Effector memory CD8-positive, alpha-beta T cell (primary cell): ENCODE data around the gene NFIX.
A peak's percentile ranks its signal among the peaks of the same experiment; 100 is the strongest.
"Not testable (repeated sequence)": the region's sequence is repeated elsewhere in the genome, so short reads cannot be mapped to it uniquely, and the experiment has no call there.

Source experiments
- ATAC-seq: fragments of 150-1000 bp; cut with Tn5 transposase; replicated peaks from 2 replicates; pipeline ENCODE4 v1.10.0; 2021; ENCODE audit warnings: mild to moderate bottlenecking, moderate library complexity
- DNase-seq, 3 experiments: peaks; one replicate each; pipeline ENCODE4 v3.0.0; 2021
- H3K27ac Mint-ChIP-seq, 2 donors: one replicate each; pipeline ENCODE4 v1.8.0; 2022; ENCODE audit warnings: mild to moderate bottlenecking in 2 of 2, mixed read lengths in 2 of 2, moderate library complexity in 2 of 2
- H3K27me3 Mint-ChIP-seq, 2 donors: one replicate each; pipeline ENCODE4 v1.8.0; 2022; ENCODE audit warnings: mixed read lengths in 2 of 2
- H3K36me3 Mint-ChIP-seq: one replicate; pipeline ENCODE4 v1.8.0; 2022; ENCODE audit warnings: mild to moderate bottlenecking, moderate library complexity, mixed read lengths; ENCODE audit not compliant: insufficient read depth
- H3K4me1 Mint-ChIP-seq, 2 donors: one replicate each; pipeline ENCODE4 v1.8.0; 2022; ENCODE audit warnings: low read depth in 2 of 2, mixed read lengths in 2 of 2
- H3K4me3 Mint-ChIP-seq, 2 donors: one replicate each; pipeline ENCODE4 v1.8.0; 2022; ENCODE audit warnings: mild to moderate bottlenecking in 2 of 2, mixed read lengths in 2 of 2, moderate library complexity in 2 of 2
- H3K9me3 Mint-ChIP-seq, 2 donors: one replicate each; pipeline ENCODE4 v1.8.0; 2022; ENCODE audit warnings: mixed read lengths in 2 of 2

The NFIX gene

DNA sequence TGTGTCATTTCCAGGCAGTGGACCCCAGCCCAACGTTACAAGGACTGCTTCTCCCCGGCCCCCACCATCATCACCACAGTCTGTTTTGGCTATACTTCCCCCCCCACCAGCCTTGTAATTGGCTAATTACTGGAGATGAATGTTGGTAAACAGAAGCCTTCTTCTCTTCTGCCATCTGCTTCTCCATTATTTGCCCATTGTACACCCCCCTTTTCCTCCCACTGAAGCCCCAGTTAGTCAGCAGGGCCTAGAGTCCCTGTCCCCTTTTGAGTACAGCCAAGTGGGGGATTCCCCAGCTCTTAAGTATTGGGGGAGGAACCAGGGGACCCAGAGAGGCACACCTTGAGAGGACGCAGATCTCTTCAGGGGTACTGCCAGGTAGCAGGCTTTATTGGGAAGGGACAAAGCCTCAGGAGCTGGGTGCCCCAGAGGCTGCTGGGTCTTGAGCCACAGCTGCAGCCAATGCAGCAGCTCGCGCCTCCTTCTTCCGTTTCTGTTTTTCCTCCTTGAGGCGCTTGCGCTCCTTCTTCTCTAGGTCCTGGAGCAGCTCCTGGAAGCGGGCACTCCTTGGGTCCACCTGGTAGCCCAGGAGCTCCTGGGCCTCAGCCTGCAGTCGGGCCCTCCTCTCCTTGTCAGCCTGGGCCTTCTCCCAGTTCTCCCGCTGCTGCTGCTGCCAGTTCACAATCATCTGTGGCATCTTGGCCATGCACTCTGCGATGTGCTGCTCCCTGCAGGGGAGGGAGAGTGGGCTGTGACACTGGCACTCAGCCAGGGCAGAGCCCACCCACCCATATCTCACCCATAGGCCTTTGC lies 41.3 kb upstream of the NFIX start:
- Mint-ChIP-seq H3K27ac (peak overlapping the region; percentile 75 to 89), H3K27me3 (no peaks in the 10 kb centered on the region), H3K4me1 (peaks cover 19 to 22% of the 10 kb centered on the region in 2 donors), H3K4me3 (peak overlapping the region in 1 of 2 donors; percentile 31), H3K36me3 (peaks cover 55% of the 10 kb centered on the region), H3K9me3 (no peaks in the 10 kb centered on the region)
- DNase-seq (no peak), ATAC-seq (no peak)

DNA sequence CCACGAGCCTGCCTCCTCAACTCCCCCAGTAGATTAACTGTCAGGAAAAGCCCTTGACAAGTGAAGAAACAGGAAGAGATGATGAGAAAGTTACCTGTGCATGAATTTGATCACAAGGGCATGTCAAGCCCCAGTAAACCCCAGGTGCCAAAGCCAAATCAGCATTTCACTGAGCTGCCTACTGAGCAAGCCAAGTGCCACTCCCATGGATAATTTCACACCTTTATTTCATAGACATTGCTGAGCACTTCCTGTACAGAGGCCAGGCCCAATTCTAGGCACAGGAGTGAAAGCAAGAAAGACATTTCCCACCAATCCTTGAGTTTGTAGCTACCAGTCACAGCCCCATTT lies 40.7 kb upstream of the NFIX start:
- DNase-seq (no peak), ATAC-seq (no peak)
- peaks cover 49% of the 10 kb centered on the region for H3K36me3 Mint-ChIP-seq
- peaks cover 19 to 22% of the 10 kb centered on the region in 2 donors for H3K4me1 Mint-ChIP-seq
- H3K4me3 Mint-ChIP-seq: peak overlapping the region in 1 of 2 donors; percentile 31
- H3K27me3 Mint-ChIP-seq: no peaks in the 10 kb centered on the region
- peak overlapping the region; percentile 75 to 89 for H3K27ac Mint-ChIP-seq
- no peaks in the 10 kb centered on the region for H3K9me3 Mint-ChIP-seq

DNA sequence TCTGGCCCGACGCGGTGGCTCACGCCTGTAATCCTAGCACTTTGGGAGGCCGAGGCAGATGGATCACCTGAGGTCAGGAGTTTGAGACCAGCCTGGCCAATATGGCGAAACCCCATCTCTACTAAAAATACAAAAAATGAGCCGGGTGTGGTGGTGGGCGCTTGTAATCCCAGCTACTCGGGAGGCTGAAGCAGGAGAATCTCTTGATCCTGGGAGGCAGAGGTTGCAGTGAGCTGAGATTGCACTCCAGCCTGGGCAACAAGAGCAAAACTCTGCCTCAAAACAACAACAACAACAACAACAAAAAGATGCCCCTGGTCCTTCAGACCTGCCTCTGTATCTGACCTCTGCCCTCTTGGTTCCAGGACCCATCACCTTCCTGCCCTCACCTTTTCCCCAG lies 39.7 kb upstream of the NFIX start:
- peak overlapping the region; percentile 80 to 84 for H3K4me3 Mint-ChIP-seq
- not testable (repeated sequence) for H3K9me3 Mint-ChIP-seq, H3K27me3 Mint-ChIP-seq, DNase-seq, ATAC-seq
- peaks cover 43% of the 10 kb centered on the region for H3K36me3 Mint-ChIP-seq
- peaks cover 19 to 21% of the 10 kb centered on the region in 2 donors for H3K4me1 Mint-ChIP-seq
- peak overlapping the region; percentile 73 to 75 for H3K27ac Mint-ChIP-seq

DNA sequence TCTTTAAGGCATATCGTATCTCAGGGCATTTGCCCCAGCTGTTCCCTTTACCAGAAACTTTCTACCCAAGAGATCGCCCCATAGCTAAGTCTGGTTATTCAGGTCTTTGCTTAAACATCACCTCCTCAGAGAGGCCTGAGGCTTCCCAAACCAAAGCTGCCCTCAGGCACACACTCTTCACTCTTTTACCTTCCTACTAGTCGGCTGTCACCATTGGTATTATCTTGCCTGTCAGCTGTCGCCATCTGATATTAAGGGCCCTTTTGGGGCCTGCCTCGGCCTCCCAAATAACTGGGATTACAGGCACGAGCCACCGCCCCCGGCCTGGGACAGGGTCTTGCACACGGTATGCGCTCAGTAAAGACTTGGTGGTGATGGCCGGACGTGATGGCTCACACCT lies 39.3 kb upstream of the NFIX start:
- Mint-ChIP-seq H3K27ac (peak overlapping the region; percentile 73 to 75), H3K4me1 (peaks cover 19 to 21% of the 10 kb centered on the region in 2 donors), H3K9me3 (no peaks in the 10 kb centered on the region)

DNA sequence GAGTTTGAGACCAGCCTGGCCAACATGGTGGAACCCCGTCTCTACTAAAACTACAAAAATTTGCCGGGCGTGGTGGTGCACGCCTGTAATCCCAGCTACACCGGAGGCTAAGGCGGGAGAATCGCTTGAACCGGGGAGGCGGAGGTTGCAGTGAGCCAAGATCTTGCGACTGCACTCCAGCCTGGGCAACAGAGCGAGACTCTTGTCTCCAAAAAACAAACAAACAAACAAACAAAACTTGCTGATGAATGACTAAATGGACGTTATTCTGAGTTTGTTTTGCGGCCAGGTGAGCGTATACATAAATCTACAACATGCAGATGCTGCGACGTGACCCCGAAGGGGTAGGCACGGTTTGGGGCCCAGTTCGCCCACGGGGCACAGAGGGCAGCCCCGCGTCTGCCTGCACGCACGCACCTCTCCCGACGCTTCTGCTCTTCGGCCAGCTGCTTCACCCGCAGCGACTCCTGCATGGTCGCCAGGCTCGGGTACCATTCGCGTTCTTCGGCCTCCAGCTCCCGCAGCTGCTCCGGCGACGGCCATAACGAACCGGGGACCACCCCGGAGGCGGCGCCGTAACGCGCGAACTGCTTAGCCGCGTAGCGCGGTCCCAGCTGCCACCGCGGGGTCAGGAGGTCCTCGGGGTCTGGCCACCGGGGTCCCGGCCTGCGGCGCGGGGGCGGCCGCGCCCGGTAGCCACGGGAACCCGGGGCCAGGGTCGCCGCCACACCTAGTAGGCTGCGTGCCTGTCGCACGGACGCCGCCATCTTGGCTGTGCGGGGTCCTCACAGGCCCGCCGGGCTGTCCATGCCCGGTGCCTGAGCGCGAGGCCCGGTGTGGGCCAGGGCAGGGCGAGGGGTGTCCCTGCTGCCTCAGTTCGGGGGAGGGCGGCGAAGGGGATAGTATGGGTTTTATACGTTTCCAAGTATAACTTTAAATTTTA lies 38.6 kb upstream of the NFIX start, which contains the start of gene GADD45GIP1:
Gene GADD45GIP1 (minus strand): TSS at position 778 of the 943 bp plus-strand sequence. CDS start 11 bp downstream, at position 767.
- ATAC-seq (peak; percentile 97), DNase-seq (peak; percentile 71 to 84 (median 78))
- no peaks in the 10 kb centered on the region for H3K9me3 Mint-ChIP-seq
- H3K27ac Mint-ChIP-seq: peak within 1 kb of the TSS; percentile 73 to 75
- H3K4me3 Mint-ChIP-seq: peak within 1 kb of the TSS; percentile 80 to 84
- H3K4me1 Mint-ChIP-seq: peaks cover 19 to 21% of the 10 kb centered on the region in 2 donors
- peaks cover 36% of the 10 kb centered on the region for H3K36me3 Mint-ChIP-seq
- no peaks in the 10 kb centered on the region for H3K27me3 Mint-ChIP-seq

More for the DNA sequence above, 39.3 kb upstream of the NFIX start:
- Mint-ChIP-seq H3K27me3 (no peaks in the 10 kb centered on the region), H3K4me3 (peak overlapping the region; percentile 80 to 84), H3K36me3 (peaks cover 43% of the 10 kb centered on the region)
- DNase-seq (no peak), ATAC-seq (no peak)

DNA sequence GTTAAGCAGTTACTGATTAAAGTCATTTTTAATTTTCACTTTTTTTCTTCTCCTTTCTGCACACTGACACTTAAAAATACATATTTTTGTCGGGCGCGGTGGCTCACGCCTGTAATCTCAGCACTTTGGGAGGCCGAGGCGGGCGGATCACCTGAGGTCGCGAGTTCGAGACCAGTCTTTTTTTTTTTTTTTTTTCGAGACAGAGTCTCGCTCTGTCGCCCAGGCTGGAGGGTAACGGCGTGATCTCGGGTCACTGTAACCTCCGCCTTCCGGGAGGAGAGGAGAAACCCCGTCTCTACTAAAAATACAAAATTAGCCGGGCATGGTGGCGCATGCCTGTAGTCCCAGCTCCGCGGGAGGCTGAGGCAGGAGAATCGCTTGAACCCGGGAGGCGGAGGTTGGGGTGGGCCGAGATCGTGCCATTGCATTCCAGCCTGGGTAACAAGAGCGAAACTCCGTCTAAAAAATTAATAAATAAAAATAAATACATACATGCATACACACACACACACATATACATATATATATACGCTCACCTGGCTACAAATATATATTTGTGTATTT lies 37.8 kb upstream of the NFIX start:
- Mint-ChIP-seq H3K27ac (peak overlapping the region; percentile 73 to 75), H3K36me3 (peaks cover 30% of the 10 kb centered on the region), H3K4me1 (peaks cover 19 to 21% of the 10 kb centered on the region in 2 donors), H3K4me3 (peak overlapping the region; percentile 80 to 84)
- H3K9me3 Mint-ChIP-seq, DNase-seq, H3K27me3 Mint-ChIP-seq: not testable (repeated sequence)
- peak; percentile 18 for ATAC-seq

DNA sequence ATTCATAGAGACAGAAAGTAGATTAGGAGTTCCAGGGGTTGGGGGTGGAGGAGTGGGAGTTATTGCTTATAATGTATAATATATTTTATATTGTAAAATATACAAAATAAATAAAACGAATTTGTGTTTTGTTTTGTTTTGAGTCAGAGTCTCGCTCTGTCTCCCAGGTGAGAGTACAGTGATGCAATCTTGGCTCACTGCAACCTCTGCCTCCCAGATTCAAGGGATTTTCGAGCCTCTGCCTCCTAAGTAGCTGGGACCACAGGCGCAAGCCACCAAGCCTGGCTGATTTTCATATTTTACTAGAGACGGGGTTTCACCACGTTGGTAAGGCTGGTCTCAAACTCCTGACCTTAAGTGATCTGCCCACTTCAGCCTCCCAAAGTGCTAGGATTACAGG lies 35.8 kb upstream of the NFIX start:
- peaks cover 15 to 17% of the 10 kb centered on the region in 2 donors for H3K4me1 Mint-ChIP-seq
- H3K4me3 Mint-ChIP-seq: no peak overlapping the region
- ATAC-seq (no peak), DNase-seq (no peak)
- no peak overlapping the region for H3K27ac Mint-ChIP-seq
- no peaks in the 10 kb centered on the region for H3K27me3 Mint-ChIP-seq
- no peaks in the 10 kb centered on the region for H3K9me3 Mint-ChIP-seq
- peaks cover 14% of the 10 kb centered on the region for H3K36me3 Mint-ChIP-seq

DNA sequence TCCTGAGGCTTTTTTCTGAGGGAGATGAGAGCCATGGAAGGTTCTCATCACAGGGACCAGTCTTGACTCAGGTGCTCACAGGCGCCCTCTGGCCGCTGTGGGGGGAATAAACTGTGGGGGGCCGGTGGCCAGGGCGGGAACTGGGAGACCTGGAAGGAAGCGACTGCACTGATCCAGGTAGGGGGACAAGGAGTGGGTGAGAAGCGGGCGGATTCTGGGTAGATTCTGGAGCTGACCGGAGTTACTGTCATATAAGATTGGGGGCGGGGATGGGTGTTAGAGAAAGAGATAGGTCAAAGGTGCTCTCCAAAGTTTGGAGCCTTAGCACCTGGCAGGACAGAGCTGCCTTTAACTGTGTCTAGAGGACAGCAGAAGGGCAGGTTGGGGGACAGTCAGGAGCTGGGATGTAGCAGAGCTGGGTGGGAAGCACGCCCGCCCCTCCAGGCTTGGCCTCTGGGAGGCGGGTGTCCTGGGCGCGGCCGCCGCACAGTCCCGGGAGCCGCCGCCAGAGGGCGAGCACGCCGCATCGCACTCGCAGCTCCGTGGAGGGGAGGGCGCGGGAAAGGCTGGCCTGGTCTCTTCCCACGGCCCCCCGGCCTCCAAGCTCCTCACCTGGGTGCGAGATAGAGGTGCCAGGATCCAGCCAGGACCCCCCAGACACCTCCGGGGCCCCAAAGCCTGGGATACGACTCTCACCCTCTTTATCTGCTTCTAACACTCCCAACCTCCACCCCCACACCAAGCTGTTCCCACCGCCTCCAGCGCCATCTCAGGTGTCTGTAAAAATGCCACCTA lies 30.1 kb upstream of the NFIX start:
- ATAC-seq: peak; percentile 96
- peak overlapping the region in 1 of 2 donors; percentile 10 for H3K27ac Mint-ChIP-seq
- H3K4me3 Mint-ChIP-seq: peak overlapping the region; percentile 82 to 84
- peak; percentile 73 to 84 (median 79) for DNase-seq
- H3K4me1 Mint-ChIP-seq: peaks cover 5 to 7% of the 10 kb centered on the region in 2 donors
- H3K36me3 Mint-ChIP-seq: peaks cover 4% of the 10 kb centered on the region
- no peaks in the 10 kb centered on the region for H3K27me3 Mint-ChIP-seq
- no peaks in the 10 kb centered on the region for H3K9me3 Mint-ChIP-seq

DNA sequence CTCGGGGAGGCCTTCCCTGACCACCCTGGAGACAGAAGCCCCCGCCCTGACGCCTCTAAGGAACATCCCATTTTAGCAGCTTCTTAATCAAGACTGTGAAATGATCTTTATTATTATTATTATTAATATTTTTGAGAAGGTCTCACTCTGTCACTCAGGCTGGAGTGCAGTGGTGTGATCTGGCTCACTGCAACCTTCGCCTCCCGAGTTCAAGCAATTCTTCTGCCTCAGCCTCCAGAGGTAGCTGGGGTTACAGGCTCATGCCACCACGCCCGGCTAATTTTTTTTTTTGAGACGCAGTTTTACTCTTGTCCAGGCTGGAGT lies 29.5 kb upstream of the NFIX start:
- DNase-seq: no peak
- H3K27ac Mint-ChIP-seq: no peak overlapping the region
- peak overlapping the region; percentile 82 to 84 for H3K4me3 Mint-ChIP-seq
- peaks cover 5 to 7% of the 10 kb centered on the region in 2 donors for H3K4me1 Mint-ChIP-seq
- H3K9me3 Mint-ChIP-seq: no peaks in the 10 kb centered on the region
- no peaks in the 10 kb centered on the region for H3K27me3 Mint-ChIP-seq
- peaks cover 4% of the 10 kb centered on the region for H3K36me3 Mint-ChIP-seq
- ATAC-seq: no peak

DNA sequence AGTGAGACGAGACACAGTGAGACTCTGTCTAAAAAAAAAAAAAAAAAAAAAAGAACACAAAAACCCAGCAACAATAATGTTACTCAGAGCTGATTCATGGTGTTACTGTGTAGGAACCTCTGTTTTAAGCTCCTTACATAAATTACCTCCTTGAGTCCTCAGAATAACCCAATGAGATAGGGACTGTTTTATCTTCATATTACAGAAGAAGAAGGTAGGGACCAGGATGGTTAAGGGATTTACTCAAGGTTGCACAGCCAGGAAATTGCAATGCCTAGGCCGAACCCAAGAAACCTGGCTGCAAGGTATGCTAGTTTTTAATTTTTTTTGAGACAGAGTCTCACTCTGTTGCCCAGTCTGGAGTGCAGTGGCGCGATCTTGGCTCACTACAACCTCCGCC lies 27.4 kb upstream of the NFIX start:
- no peaks in the 10 kb centered on the region for H3K9me3 Mint-ChIP-seq
- peaks cover 4% of the 10 kb centered on the region for H3K36me3 Mint-ChIP-seq
- no peak for ATAC-seq
- no peak overlapping the region for H3K27ac Mint-ChIP-seq
- DNase-seq: no peak
- peaks cover 5 to 7% of the 10 kb centered on the region in 2 donors for H3K4me1 Mint-ChIP-seq
- H3K4me3 Mint-ChIP-seq: no peak overlapping the region
- no peaks in the 10 kb centered on the region for H3K27me3 Mint-ChIP-seq

DNA sequence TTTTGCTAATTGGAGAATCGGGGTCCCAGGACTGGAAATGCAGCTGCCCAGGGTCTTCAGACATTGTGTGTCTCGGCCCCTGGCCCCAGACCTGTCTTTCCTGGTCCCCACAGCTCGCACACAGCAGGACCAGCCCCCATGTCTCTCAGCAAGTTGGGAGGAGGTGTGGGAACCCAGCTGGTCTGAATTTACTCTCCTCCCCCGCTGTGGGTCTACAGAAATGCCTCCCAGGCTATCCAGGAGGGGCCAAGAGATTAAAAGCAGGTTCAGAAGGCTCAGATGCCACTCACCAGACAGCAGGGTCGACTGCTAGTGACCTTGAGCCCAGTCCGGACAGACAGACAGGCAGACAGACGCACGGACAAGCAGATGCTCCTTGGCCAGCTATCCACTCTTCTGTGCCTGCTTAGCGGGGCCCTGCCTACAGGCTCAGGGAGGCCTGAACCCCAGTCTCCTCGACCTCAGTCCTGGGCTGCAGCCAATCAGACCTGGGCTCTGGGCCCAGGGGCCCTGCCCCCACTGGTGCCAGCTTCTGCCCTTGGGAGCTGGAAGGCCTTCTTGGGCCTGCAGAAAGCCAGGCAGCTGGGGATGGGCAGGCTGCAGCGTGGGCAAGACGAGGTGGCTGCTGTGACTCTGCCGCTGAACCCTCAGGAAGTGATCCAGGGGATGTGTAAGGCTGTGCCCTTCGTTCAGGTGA lies 25.8 kb upstream of the NFIX start, which contains the start of gene DAND5:
Gene DAND5 (plus strand): TSS at position 285 of the 697 bp plus-strand sequence. CDS start 85 bp downstream, at position 370.
- Mint-ChIP-seq H3K4me1 (peaks cover 5 to 7% of the 10 kb centered on the region in 2 donors), H3K27me3 (no peaks in the 10 kb centered on the region), H3K27ac (peak within 1 kb of the TSS; percentile 5 to 80), H3K4me3 (no peak within 1 kb of the TSS), H3K9me3 (no peaks in the 10 kb centered on the region), H3K36me3 (peaks cover 4% of the 10 kb centered on the region)
- ATAC-seq: no peak
- DNase-seq: no peak
